Dendritic cell treated with granulocyte-macrophage colony-stimulating factor and Interleukin-4, amounts not matched to agents 40 ng/mL and 50 ng/mL, for 4 days (primary cell): ENCODE results near the gene OR6A2.

Experiments used
- H3K27ac Mint-ChIP-seq: one replicate; pipeline ENCODE4 v1.8.0; 2022; ENCODE audit warnings: mild to moderate bottlenecking, mixed read lengths
- H3K27me3 Mint-ChIP-seq: one replicate; pipeline ENCODE4 v1.8.0; 2022; ENCODE audit warnings: mild to moderate bottlenecking, mixed read lengths
- H3K36me3 Mint-ChIP-seq: one replicate; pipeline ENCODE4 v1.8.0; 2022; ENCODE audit warnings: low read depth, mixed read lengths
- H3K4me1 Mint-ChIP-seq: one replicate; pipeline ENCODE4 v1.8.0; 2022; ENCODE audit warnings: low read depth, mixed read lengths
- H3K4me3 Mint-ChIP-seq: one replicate; pipeline ENCODE4 v1.8.0; 2022; ENCODE audit warnings: mild to moderate bottlenecking, moderate library complexity, mixed read lengths
- H3K9me3 Mint-ChIP-seq: one replicate; pipeline ENCODE4 v1.8.0; 2022; ENCODE audit warnings: mixed read lengths
- intact Hi-C: fragments of 100-400 bp; cut with micrococcal nuclease; formaldehyde crosslinking; loops from one replicate; pipeline ENCODE4 v1.15.0; 2022

Gene OR6A2

GRCh38 chr11:6799402-6799801 lies at the start of gene OR6A2:
Gene OR6A2 (minus strand): TSS chr11:6799689. CDS start chr11:6795708, 3,981 bp downstream.
- H3K27ac Mint-ChIP-seq: no peak within 1 kb of the TSS
- no peaks in the 10 kb centered on the region for H3K36me3 Mint-ChIP-seq
- H3K27me3 Mint-ChIP-seq: peaks cover 3% of the 10 kb centered on the region
- no peaks in the 10 kb centered on the region for H3K4me1 Mint-ChIP-seq
- intact Hi-C loops: no loop called here
- no peaks in the 10 kb centered on the region for H3K9me3 Mint-ChIP-seq
- H3K4me3 Mint-ChIP-seq: no peak within 1 kb of the TSS

- H3K4me3 Mint-ChIP-seq: no peak within 1 kb of the TSS
- H3K27me3 Mint-ChIP-seq: no peaks in the 10 kb centered on the region
- H3K36me3 Mint-ChIP-seq: no peaks in the 10 kb centered on the region
- H3K9me3 Mint-ChIP-seq: peaks cover 21% of the 10 kb centered on the region
- H3K4me1 Mint-ChIP-seq: no peaks in the 10 kb centered on the region
- H3K27ac Mint-ChIP-seq: no peak within 1 kb of the TSS
- intact Hi-C loops: no loop called here
Observed at GRCh38 chr11:6845383-6845782, 45.9 kb upstream of the OR6A2 start, which contains the start of gene OR10A5. Gene OR10A5 (plus strand): TSS chr11:6845683. CDS start chr11:6845683, 0 bp downstream.

GRCh38 chr11:6844356-6844755 lies 44.9 kb upstream of the OR6A2 start:
- intact Hi-C loops: no loop called here
- Mint-ChIP-seq H3K9me3 (peaks cover 19% of the 10 kb centered on the region), H3K4me1 (no peaks in the 10 kb centered on the region), H3K27ac (no peak overlapping the region), H3K36me3 (no peaks in the 10 kb centered on the region), H3K4me3 (no peak overlapping the region), H3K27me3 (no peaks in the 10 kb centered on the region)

GRCh38 chr11:6843670-6844069 lies 44.2 kb upstream of the OR6A2 start:
- Mint-ChIP-seq H3K36me3 (no peaks in the 10 kb centered on the region), H3K27ac (no peak overlapping the region), H3K9me3 (peaks cover 19% of the 10 kb centered on the region), H3K4me3 (no peak overlapping the region), H3K4me1 (no peaks in the 10 kb centered on the region), H3K27me3 (no peaks in the 10 kb centered on the region)
- intact Hi-C loops: no loop called here

GRCh38 chr11:6841694-6842093 lies 42.2 kb upstream of the OR6A2 start:
- Mint-ChIP-seq H3K9me3 (peaks cover 19% of the 10 kb centered on the region), H3K4me1 (no peaks in the 10 kb centered on the region), H3K27ac (no peak overlapping the region), H3K27me3 (peaks cover 2% of the 10 kb centered on the region), H3K36me3 (no peaks in the 10 kb centered on the region), H3K4me3 (no peak overlapping the region)
- intact Hi-C loops: no loop called here

- no peaks in the 10 kb centered on the region for H3K36me3 Mint-ChIP-seq
- H3K27ac Mint-ChIP-seq: no peak overlapping the region
- no peaks in the 10 kb centered on the region for H3K4me1 Mint-ChIP-seq
- H3K27me3 Mint-ChIP-seq: peaks cover 2% of the 10 kb centered on the region
- intact Hi-C loops: no loop called here
- no peaks in the 10 kb centered on the region for H3K9me3 Mint-ChIP-seq
- H3K4me3 Mint-ChIP-seq: no peak overlapping the region
Observed at GRCh38 chr11:6834021-6834420, 34.5 kb upstream of the OR6A2 start.

GRCh38 chr11:6833356-6833755 lies 33.9 kb upstream of the OR6A2 start:
- Mint-ChIP-seq H3K4me1 (no peaks in the 10 kb centered on the region), H3K9me3 (no peaks in the 10 kb centered on the region), H3K27ac (no peak overlapping the region), H3K27me3 (peaks cover 2% of the 10 kb centered on the region), H3K4me3 (no peak overlapping the region), H3K36me3 (no peaks in the 10 kb centered on the region)
- intact Hi-C loops: no loop called here

GRCh38 chr11:6828103-6828502 lies 28.6 kb upstream of the OR6A2 start:
- no peak overlapping the region for H3K4me3 Mint-ChIP-seq
- intact Hi-C loops: no loop called here
- no peak overlapping the region for H3K27ac Mint-ChIP-seq
- no peaks in the 10 kb centered on the region for H3K9me3 Mint-ChIP-seq
- H3K36me3 Mint-ChIP-seq: no peaks in the 10 kb centered on the region
- H3K4me1 Mint-ChIP-seq: no peaks in the 10 kb centered on the region
- H3K27me3 Mint-ChIP-seq: no peaks in the 10 kb centered on the region

GRCh38 chr11:6825231-6825744 lies 25.8 kb upstream of the OR6A2 start:
- Mint-ChIP-seq H3K36me3 (no peaks in the 10 kb centered on the region), H3K4me1 (no peaks in the 10 kb centered on the region), H3K27me3 (peaks cover 2% of the 10 kb centered on the region), H3K9me3 (no peaks in the 10 kb centered on the region), H3K27ac (no peak overlapping the region), H3K4me3 (no peak overlapping the region)
- intact Hi-C loops: no loop called here

GRCh38 chr11:6824136-6824823 lies 24.8 kb upstream of the OR6A2 start:
- H3K4me1 Mint-ChIP-seq: no peaks in the 10 kb centered on the region
- H3K27ac Mint-ChIP-seq: no peak overlapping the region
- intact Hi-C loops: no loop called here
- no peaks in the 10 kb centered on the region for H3K36me3 Mint-ChIP-seq
- no peak overlapping the region for H3K4me3 Mint-ChIP-seq
- H3K27me3 Mint-ChIP-seq: peaks cover 2% of the 10 kb centered on the region
- H3K9me3 Mint-ChIP-seq: no peaks in the 10 kb centered on the region

GRCh38 chr11:6818967-6819366 lies 19.5 kb upstream of the OR6A2 start:
- H3K27ac Mint-ChIP-seq: no peak overlapping the region
- peaks cover 10% of the 10 kb centered on the region for H3K9me3 Mint-ChIP-seq
- H3K4me3 Mint-ChIP-seq: no peak overlapping the region
- peaks cover 5% of the 10 kb centered on the region for H3K27me3 Mint-ChIP-seq
- H3K4me1 Mint-ChIP-seq: no peaks in the 10 kb centered on the region
- H3K36me3 Mint-ChIP-seq: no peaks in the 10 kb centered on the region
- intact Hi-C loops: no loop called here

GRCh38 chr11:6817694-6818093 lies 18.2 kb upstream of the OR6A2 start:
- Mint-ChIP-seq H3K27ac (no peak overlapping the region), H3K4me1 (no peaks in the 10 kb centered on the region), H3K27me3 (peaks cover 9% of the 10 kb centered on the region), H3K4me3 (no peak overlapping the region), H3K9me3 (peaks cover 10% of the 10 kb centered on the region), H3K36me3 (no peaks in the 10 kb centered on the region)
- intact Hi-C loops: no loop called here

GRCh38 chr11:6813656-6814055 lies 14.2 kb upstream of the OR6A2 start:
- intact Hi-C loops: no loop called here
- H3K27me3 Mint-ChIP-seq: peaks cover 12% of the 10 kb centered on the region
- no peaks in the 10 kb centered on the region for H3K36me3 Mint-ChIP-seq
- no peak overlapping the region for H3K4me3 Mint-ChIP-seq
- no peak overlapping the region for H3K27ac Mint-ChIP-seq
- no peaks in the 10 kb centered on the region for H3K4me1 Mint-ChIP-seq
- H3K9me3 Mint-ChIP-seq: peaks cover 6% of the 10 kb centered on the region

- Mint-ChIP-seq H3K36me3 (no peaks in the 10 kb centered on the region), H3K9me3 (no peaks in the 10 kb centered on the region), H3K4me3 (no peak overlapping the region), H3K4me1 (no peaks in the 10 kb centered on the region), H3K27me3 (peaks cover 14% of the 10 kb centered on the region), H3K27ac (no peak overlapping the region)
- intact Hi-C loops: no loop called here
Observed at GRCh38 chr11:6812390-6813005, 13.0 kb upstream of the OR6A2 start.
